ENCODE measurements around the gene OSBPL6.

Gene OSBPL6

GRCh38 chr2:178258916-178259315, 64.6 kb downstream of the OSBPL6 start:
- H3K4me1 ChIP-seq (ENCODE audit: control insufficient read depth, low read length) = no peaks in the 10 kb centered on the region
- no peak overlapping the region for H3K4me2 ChIP-seq (ENCODE audit: low read length)
- no peak for TF ChIP-seq CTCF (IDR thresholded peaks at IDR 0.05; ENCODE audit: low read depth, low read length, poor library complexity, severe bottlenecking)
- TF ChIP-seq EZH2phosphoT487 (IDR thresholded peaks at IDR 0.05; ENCODE audit: borderline replicate concordance, low read length) = no peak
- H4K20me1 ChIP-seq (ENCODE audit: control insufficient read depth, insufficient read depth, low read depth, low read length) = no peaks in the 10 kb centered on the region
- H3K36me3 ChIP-seq (ENCODE audit: control insufficient read depth, low read length) = no peaks in the 10 kb centered on the region
- no peak overlapping the region for H3K4me3 ChIP-seq (ENCODE audit: low read length)
- no peaks in the 10 kb centered on the region for H3K9me3 ChIP-seq (ENCODE audit: control insufficient read depth, insufficient read depth, low read length)
- no peaks in the 10 kb centered on the region for H3F3A ChIP-seq (ENCODE audit: control insufficient read depth, insufficient read depth)
- no peaks in the 10 kb centered on the region for H3K9me2 ChIP-seq (replicated peaks; ENCODE audit: control insufficient read depth, low read length)
- no peaks in the 10 kb centered on the region for H3K79me2 ChIP-seq (ENCODE audit: control insufficient read depth, low read length)
- no peak overlapping the region for H3K27ac ChIP-seq (ENCODE audit: low read depth, low read length)
- H3K27me3 ChIP-seq (ENCODE audit: control insufficient read depth, low read length) = no peaks in the 10 kb centered on the region

- no peaks in the 10 kb centered on the region for H3K27me3 ChIP-seq (ENCODE audit: control insufficient read depth, low read length)
- no peak overlapping the region for H3K4me3 ChIP-seq (ENCODE audit: low read length)
- H3F3A ChIP-seq (ENCODE audit: control insufficient read depth, insufficient read depth) = no peaks in the 10 kb centered on the region
- no peaks in the 10 kb centered on the region for H3K36me3 ChIP-seq (ENCODE audit: control insufficient read depth, low read length)
- no peak for TF ChIP-seq CTCF (IDR thresholded peaks at IDR 0.05; ENCODE audit: low read depth, low read length, poor library complexity, severe bottlenecking)
- TF ChIP-seq EZH2phosphoT487 (IDR thresholded peaks at IDR 0.05; ENCODE audit: borderline replicate concordance, low read length) = no peak
- H3K4me2 ChIP-seq (ENCODE audit: low read length) = no peak overlapping the region
- H4K20me1 ChIP-seq (ENCODE audit: control insufficient read depth, insufficient read depth, low read depth, low read length) = no peaks in the 10 kb centered on the region
- no peaks in the 10 kb centered on the region for H3K79me2 ChIP-seq (ENCODE audit: control insufficient read depth, low read length)
- H3K4me1 ChIP-seq (ENCODE audit: control insufficient read depth, low read length) = no peaks in the 10 kb centered on the region
- H3K9me2 ChIP-seq (replicated peaks; ENCODE audit: control insufficient read depth, low read length) = no peaks in the 10 kb centered on the region
- H3K9me3 ChIP-seq (ENCODE audit: control insufficient read depth, insufficient read depth, low read length) = no peaks in the 10 kb centered on the region
- no peak overlapping the region for H3K27ac ChIP-seq (ENCODE audit: low read depth, low read length)
Measured at GRCh38 chr2:178263159-178263860, 69.0 kb downstream of the OSBPL6 start.

- Histone ChIP-seq H3K9me3 (ENCODE audit: control insufficient read depth, insufficient read depth, low read length) (no peaks in the 10 kb centered on the region), H3K4me1 (ENCODE audit: control insufficient read depth, low read length) (no peaks in the 10 kb centered on the region), H3K79me2 (ENCODE audit: control insufficient read depth, low read length) (no peaks in the 10 kb centered on the region), H3K9me2 (replicated peaks; ENCODE audit: control insufficient read depth, low read length) (no peaks in the 10 kb centered on the region), H3K27ac (ENCODE audit: low read depth, low read length) (no peak overlapping the region), H4K20me1 (ENCODE audit: control insufficient read depth, insufficient read depth, low read depth, low read length) (no peaks in the 10 kb centered on the region), H3K4me3 (ENCODE audit: low read length) (no peak overlapping the region), H3K4me2 (ENCODE audit: low read length) (no peak overlapping the region), H3F3A (ENCODE audit: control insufficient read depth, insufficient read depth) (no peaks in the 10 kb centered on the region), H3K36me3 (ENCODE audit: control insufficient read depth, low read length) (no peaks in the 10 kb centered on the region), H3K27me3 (ENCODE audit: control insufficient read depth, low read length) (no peaks in the 10 kb centered on the region)
- TF ChIP-seq CTCF (IDR thresholded peaks at IDR 0.05; ENCODE audit: low read depth, low read length, poor library complexity, severe bottlenecking) (no peak), EZH2phosphoT487 (IDR thresholded peaks at IDR 0.05; ENCODE audit: borderline replicate concordance, low read length) (no peak)
Measured at GRCh38 chr2:178264211-178264610, 69.9 kb downstream of the OSBPL6 start.
